Measurements from ENCODE around the gene BUD23.
"Not testable (repeated sequence)": the region's sequence is repeated elsewhere in the genome, so short reads cannot be mapped to it uniquely, and the experiment has no call there.

BUD23 gene, protein sequence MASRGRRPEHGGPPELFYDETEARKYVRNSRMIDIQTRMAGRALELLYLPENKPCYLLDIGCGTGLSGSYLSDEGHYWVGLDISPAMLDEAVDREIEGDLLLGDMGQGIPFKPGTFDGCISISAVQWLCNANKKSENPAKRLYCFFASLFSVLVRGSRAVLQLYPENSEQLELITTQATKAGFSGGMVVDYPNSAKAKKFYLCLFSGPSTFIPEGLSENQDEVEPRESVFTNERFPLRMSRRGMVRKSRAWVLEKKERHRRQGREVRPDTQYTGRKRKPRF

DNA sequence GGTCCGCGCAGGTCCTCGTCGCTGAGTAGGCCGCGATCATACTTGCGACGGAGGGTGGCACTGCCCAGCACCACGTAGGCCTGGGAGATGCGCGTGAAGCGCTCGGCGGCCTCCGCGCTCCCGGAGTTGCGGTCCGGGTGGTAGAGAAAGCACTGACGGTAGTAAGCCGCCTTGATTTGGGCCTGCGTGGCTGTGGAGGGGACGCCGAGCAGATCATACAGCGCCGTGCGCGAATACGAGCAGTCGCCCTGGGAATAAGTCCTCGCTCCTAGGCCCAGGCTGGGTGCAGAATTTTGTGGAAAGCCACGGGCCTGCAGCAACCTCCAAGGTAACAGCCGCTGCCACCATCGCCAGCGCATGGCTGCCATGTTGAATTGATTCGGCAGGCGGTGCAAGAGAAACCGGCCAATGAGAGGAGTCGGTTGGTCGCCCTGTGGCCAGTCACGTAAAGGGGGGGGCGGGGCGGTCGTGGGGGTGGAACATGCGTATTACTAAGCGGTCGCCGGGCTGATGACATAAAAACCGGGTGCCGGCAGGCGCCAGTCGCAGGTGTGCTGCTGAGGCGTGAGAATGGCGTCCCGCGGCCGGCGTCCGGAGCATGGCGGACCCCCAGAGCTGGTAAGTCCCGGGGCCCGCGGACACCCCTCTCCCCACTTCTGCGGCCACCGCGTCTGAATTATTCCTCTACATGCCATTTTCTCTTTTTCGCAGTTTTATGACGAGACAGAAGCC is at the start of gene BUD23, which contains the start of gene DNAJC30:
BUD23 (plus strand) TSS at position 542 of the 732 bp plus-strand sequence; CDS start at position 571, 29 bp downstream.
DNAJC30 (minus strand) TSS at position 398 of the 732 bp plus-strand sequence; CDS start at position 368, 30 bp downstream.
- DNase-seq (ENCODE audit: low spot score), result peak; percentile 94

DNA sequence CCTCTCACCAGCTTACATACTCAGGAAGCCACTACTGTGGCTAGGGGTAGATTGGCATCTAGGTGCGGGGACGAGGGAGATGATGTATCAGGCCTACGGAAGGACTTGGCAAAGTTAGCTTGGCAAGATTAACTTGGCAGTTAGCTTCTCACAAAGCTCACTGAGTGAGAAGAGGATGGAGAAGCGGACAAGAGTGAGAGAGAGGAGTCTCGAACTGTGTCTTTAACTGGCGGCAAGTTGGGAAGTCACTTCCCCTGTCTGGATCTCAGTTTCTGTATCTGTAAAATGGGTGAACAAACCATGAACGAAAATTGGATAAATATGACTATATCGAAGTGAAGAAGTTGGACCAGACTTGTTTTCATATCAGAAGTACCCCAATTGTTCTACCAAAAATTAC is 49.6 kb upstream of the BUD23 start:
- no peak for DNase-seq (ENCODE audit: low spot score)

DNA sequence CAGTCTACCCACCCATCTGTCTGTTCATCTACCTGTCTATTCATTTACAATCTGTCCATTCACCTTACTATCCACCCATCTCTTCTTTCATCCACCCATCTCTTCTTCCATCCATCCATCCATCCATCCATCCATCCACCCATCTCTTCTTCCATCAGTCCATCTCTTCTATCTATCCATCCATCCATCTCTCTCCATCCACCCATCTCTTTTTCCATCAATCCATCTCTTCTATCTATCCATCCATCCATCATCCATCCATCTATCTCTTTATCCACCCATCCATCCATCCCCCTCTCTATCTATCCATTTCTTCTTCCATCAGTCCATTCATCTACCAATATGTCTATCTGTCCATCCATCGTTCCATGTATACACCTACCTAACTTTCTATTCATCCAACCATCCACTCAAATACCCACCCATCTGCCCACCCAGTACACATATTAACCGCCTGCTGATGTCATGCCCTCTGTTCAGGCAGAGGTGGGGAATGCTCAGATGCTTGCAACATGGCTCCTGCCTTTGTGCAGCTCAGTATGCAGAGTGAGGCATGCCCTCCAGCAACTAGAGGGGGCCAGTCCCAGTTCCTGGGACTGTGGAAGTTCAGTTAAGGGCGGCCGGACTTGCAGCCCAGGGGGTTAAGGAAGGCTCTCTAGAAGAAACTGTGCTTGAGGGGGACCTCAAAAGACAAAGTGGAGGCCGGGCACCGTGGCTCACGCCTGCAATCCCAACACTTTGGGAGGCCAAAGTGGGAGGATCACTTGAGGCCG is 47.8 kb upstream of the BUD23 start:
- DNase-seq (ENCODE audit: low spot score), result no peak

DNA sequence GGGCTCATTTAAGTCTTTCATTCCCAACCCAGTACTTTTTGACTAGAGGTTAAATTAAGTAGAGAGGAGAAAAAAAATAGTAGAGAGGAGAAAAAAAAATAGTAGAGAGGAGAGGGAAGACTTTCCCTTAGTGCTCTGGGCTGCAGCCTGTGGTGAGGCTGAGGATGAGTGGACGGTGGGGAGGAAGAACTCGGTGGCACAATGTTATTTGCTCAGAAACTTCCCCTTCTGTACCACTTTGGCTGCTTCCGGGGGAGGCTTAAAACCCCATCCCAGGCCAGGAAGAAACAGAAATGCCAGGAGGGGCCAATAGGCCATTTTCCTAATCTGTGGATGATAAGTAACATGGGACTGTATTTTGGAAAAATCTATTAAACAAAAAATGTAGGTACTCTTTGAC is 44.5 kb upstream of the BUD23 start:
- no peak for DNase-seq (ENCODE audit: low spot score)

DNA sequence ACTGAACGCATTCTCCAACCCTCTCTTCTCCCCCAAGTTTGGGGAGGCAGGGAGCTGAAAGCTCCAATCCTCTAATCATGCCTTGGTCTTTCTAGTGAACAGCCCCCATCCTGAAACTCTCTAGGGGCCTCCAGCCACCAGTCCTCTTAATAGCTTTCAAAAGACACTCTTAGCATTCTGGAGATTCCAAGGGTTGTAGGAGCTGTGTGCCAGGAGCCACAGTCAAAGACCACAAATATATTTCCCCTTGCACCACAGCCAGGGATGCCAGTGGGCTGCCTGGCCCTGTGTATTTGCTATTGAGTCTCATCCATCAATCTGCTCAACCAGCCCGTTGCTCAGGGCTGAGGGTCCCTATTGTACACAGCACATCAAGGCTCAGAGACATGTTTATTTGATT is 40.6 kb upstream of the BUD23 start:
- DNase-seq (ENCODE audit: low spot score), result no peak

DNA sequence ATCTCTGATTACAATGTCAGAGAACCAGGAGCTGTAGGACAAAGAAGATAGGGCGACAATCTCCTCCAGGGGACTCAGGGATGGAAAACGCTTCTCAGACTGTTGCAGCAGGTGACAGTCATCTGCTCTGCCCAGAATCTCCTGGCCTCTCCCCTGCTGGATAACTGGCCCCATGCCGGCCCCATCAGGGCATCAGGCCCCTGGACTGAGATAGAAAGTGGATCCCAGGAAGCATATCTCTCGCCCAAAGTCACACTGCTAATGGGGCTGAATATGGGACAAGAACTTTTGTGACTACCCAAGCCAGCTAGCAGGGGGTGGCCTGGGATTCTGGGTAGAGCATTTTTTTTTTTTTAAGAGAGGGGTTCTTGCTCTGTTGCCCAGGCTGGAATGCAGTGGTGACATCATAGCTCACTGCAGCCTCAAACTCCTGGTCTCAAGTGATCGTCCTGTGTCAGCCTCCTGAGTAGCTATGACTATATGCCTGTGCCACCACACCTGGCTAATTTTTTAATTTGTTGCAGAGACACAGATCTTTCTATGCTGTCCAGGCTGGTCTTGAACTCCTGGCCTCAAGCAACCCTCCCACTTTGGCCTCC is 38.6 kb upstream of the BUD23 start:
- no peak for DNase-seq (ENCODE audit: low spot score)

DNA sequence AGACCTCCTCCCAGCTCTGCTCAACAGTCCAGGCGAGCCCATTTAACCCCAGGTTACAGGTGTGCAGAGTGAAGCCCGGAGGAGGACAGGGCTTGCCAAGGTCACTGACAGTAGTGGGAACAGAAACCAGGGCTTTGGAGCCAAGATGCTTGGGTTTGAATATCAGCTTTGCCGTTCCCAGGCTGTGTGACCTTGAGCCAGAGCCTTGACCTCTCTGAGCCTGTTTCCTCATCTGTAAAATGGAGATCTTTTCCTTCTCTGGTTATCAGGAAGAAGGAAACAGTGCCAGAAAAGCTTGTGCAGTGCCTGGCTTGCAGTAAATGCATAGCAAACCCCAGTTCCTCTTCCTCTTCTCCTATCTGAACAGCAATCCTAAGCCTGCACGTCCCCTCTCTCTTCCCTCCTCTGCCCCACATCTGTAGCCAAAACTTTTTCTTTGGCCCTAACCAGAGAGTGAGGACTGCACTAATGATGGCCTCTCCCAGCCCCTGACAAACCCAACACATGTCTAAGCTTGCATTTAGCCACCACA is 37.7 kb upstream of the BUD23 start:
- no peak for DNase-seq (ENCODE audit: low spot score)

DNA sequence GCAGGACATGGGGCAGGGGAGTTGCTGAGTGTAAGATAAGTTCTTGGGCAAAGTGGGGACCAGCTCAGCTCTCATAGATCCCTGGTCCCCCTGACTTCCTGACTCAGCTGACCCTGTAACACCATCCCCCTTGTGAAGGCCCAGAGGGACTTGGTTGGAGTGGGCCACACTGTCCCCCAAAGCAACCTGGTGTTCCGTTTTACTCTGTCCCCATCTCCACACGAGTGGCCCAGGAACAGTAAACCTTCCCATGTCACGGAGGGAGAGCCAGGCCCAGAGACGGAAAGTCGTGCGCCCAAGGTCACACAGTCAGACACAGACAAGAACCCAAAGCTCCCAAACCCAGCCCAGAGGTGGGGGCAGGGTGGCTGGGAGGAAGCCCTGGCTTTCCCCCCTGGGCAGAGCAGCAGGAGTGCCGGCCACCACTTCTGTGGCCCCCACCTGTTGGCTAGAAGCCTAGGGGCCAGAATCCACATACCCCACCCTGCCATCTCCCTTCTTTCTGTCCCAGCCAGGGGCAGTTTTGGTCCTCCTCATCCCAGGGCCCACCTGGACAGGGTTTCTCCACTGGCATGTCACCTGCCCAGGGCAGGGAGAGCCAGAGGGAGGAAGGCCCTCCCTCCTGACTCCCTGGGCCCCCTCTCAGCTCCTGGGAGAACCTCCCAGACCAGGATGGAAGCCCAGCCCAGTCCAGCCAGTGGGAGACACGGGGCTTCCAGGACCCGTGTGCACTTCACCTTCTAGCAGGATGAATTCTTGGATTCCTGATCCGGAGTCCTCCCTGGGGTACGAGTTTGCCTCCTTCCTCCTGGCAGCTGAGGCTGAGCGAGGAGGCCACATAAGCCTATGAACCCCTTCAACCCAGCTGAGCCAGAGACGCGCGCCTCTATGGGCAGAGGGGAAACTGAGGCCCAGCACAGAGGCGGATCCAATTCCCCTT is 36.3 kb upstream of the BUD23 start:
- no peak for DNase-seq (ENCODE audit: low spot score)

DNA sequence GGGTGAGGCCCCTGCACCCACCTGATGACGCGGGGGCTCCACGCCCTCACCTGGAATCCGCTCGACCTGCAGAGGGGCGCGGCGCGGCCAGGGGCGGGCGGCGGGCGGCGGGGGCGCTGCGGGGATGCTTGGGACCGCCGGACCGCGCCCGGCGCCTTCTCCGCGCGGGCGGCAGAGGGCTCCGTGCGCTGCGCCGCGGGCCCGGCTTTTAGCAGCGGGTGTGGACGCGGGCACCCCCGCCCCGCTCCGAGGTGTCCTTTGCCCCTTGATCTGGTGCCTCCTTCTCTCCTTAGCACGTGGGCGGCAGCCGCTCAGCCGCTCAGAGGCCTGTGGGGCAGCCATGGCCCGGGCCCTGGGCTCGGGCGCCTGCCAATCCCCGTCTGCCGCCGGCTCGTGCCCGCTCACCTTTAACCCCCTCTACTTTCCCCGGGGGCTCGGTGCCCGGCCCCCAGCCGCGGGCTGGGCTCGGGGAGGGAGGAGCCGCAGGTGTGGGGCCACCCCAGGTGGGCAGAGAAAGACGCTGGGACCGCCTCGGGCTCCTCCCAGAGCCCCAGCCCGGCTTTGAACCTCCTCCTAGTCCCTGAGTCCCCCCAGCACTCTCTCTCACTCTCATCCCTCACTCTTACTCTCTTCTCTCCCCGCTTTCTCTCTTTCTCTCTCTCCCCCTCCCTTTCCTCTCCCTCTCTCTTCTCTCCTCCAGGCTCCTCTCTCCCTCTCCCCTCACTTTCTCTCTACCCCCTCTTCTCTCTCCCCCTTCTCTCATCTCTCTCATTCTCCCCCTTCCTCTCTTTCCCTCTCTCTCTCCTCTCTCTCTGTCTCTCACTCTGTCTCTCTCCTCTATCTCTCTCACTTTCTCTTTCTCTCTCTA is 35.4 kb upstream of the BUD23 start:
- no peak for DNase-seq (ENCODE audit: low spot score)

DNA sequence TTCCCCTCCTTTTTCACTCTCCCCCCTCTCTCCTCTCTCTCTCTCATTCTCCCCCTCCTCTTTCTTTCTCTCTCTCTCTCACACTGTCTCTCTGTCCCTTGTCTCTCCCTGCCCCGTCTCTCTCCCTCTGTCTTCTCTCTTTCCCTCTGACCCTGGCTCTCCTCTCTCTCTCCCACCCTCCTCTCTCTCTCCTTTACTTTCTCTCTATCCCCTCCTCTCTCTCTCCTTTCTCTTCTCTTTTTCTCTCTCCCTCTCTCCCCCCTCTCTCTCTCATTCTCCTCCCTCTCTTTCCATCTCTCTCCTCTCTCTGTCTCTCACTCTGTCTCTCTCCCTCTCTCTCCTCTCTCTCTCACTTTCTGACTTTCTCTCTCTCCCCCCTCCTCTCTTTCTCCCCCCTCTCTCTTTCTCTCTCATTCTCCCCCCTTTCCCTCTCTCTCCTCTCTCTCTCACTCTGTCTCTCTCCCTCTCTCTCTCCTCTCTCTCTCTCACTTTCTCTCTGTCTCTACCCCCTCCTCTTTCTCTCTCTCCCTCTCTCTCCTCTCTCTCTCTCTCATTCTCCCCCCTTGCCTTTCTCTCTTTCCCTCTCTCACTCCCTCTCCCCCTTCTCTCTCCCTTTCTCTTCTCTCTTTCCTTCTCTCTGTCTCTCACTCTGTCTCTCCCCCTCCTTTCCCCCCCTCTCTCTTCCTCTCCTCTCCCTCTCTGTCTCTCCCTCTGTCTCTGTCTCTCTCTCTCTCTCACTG is 34.6 kb upstream of the BUD23 start:
- no peak for DNase-seq (ENCODE audit: low spot score)

DNA sequence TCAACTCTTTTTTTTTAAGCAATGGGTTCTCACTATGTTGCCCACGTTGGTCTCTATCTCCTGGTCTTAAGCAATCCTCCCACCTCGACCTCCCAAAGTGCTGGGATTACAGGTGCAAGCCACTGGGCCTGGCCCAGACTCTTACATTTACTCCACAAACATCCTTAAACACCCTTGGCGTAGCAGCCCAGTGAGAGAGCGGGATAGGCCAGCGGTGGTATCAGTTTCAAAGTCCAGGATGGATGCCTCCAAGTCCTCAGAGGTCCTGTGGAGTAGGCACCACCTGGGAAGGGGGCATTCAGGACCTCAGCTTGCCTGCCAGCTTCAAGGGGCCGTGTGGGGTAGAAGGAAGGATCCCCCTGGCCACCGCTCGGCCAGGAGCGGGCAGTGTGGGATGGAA is 33.8 kb upstream of the BUD23 start:
- no peak for DNase-seq (ENCODE audit: low spot score)

DNA sequence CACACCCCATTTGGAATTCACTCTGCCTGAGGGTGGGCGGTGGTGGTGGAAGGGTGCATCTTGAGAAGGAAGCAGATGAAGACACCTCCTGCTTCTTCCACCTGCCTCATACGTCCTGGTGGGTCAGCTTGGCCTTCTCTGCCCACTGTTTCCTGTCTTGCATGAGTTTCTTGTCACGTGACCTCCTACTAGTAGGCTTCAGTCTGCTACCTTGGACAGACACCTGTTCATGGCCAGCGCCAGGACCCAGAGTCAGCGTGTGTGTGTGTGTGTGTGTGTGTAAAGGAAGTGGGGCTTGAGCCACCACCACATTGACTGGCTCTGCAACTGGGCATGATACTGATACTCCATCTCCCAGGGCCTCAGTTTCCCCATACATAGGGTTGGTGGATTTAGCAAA is 32.9 kb upstream of the BUD23 start:
- no peak for DNase-seq (ENCODE audit: low spot score)

DNA sequence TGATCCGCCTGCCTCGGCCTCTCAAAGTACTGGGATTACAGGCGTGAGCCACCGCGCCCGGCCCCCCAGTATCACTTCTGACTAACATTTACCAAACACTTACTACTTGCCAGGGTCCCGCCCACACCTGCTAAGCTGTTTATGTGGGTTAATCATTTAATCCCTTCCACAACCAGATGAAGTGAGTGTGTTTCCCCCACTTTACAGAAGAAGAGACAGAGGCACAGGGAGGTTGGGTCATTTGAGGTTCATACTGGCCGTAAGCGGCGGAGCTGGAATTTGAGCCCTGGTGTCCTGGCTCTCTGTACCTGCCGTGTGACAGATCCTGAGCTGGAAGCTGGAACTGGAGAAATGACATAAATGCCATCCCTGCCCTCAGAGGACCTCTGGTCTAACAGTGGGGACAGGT is 30.9 kb upstream of the BUD23 start:
- no peak for DNase-seq (ENCODE audit: low spot score)

DNA sequence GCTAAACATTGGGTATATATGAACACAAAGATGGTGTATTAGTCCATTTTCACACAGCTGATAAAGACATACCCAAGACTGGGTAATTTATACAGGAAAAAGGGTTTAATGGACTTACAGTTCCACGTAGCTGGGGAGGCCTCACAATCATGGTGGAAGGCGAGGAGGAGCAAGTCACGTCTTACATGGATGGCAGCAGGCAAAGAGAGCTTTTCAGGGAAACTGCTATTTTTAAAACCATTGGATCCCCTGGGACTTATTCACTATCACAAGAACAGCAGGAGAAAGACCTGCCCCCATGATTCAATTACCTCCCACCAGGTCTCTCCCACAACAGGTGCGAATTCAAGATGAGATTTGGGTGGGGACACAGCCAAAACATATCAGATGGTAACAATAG is 28.1 kb upstream of the BUD23 start:
- DNase-seq (ENCODE audit: low spot score), result not testable (repeated sequence)

DNA sequence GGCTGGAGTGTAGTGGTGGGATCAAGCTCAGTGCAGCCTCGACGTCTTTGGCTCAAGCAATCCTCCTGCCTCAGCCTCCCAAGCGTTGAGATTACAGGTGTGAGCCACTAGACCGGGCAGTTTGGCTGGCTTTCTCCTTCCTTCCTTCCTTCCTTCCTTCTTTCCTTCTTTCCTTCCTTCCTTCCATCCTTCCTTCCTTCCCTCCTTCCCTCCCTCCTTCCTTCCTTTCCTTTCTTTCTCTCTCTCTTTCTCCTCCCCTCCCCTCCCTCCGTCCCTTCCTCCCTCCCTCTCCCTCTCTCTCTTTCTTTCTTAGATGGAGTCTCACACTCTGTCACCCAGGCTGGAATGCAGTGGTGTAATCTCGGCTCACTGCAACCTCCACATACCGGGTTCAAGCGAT is 23.4 kb upstream of the BUD23 start:
- DNase-seq (ENCODE audit: low spot score), result no peak

DNA sequence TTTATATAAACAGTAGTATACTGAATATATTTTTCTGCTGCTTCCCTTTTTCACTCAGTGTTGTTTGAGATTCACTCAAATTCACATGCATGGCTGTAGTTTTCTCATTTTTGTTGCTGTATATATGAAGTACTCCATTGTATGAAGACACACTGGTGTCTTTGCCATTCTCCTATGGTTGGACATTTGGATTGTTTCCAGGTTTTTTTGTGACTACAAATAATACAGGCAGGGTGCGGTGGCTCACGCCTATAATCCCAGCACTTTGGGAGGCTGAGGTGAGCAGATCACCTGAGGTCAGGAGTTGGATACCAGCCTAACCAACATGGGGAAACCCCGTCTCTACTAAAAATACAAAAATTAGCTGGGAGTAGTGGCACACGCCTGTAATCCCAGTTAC is 22.8 kb upstream of the BUD23 start:
- DNase-seq (ENCODE audit: low spot score), result not testable (repeated sequence)

DNA sequence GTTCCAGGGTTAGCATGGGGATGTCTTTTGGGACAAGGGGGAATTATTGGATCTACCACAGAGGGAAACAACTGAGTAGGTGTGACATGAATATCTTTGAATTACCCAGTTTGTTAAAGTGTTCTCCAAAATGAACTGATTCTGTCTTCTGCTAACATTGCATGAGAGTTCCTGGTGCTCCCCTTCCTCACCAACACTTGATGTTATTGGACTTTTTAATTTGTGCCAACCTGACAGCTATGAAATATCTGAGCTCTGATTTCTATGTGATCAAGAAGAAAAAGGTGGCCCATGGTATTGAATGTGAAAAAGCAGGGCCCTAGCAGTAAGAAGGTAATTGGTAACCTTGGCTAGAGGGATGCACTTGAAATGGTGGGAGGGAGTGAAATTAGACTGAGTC is 20.4 kb upstream of the BUD23 start:
- DNase-seq (ENCODE audit: low spot score), result no peak

DNA sequence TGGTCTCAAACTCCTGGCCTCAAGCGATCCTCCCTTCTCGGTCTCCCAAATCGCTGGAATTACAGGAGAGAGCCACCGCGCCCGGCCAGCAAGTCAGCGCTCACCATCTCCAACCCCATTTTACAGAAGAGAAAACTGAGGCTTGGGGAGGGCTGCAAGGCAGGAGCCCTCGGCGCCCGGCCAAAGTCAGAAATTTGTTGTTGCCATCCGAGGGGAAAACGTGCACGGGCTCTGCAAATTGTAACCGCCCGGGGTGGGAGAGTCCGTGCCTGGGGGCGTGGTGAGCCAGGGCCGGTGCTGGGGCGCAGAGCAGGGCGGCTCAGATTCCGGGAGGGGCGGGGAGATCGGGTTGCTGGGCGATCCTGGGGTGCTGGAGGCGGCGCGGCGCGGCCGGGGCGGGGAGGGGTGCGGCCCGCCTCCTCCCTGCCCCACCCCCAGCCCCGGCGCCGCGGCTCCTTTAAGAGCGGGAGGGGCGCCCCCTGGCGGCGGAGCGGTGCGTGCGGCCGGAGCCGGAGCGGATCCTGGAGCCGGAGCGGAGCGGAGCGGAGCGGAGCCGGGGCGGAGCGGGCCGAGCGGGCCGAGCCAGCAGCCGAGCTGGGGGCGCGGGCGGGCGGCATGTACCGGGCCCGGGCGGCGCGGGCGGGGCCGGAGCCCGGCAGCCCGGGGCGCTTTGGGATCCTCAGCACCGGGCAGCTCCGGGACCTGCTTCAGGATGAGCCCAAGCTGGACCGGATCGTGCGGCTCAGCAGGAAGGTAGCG is 15.9 kb upstream of the BUD23 start, which contains the start of gene VPS37D:
VPS37D (plus strand) TSS at position 488 of the 759 bp plus-strand sequence; CDS start at position 616, 128 bp downstream.
- peak; percentile 85 for DNase-seq (ENCODE audit: low spot score)
